GM21717 (cell line): ENCODE data around the gene PARD3.

Experiments
- ATAC-seq: cut with Tn5 transposase; IDR thresholded peaks from one replicate; pipeline ENCODE4 v1.9.1; 2021; ENCODE audit warnings: mild to moderate bottlenecking, moderate library complexity; ENCODE audit not compliant: unreplicated experiment

PARD3 gene

DNA sequence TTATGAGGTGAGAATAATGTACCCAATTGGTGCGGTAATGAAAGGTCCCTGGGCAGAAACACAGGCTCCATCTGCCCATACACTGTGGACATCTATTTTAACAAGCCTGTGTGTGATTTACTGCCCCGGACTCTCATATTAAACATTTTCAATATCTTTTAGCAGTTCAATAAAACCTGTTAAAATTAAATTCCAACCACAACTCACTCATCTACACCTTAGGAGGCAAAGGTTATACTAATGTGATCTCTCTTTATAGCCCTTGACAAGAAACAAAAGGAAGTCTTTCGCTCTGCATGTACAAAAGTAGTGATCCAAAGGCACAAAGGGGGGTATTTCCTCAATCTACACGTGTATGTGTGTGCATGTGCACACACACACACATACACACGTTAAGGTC, 186.0 kb downstream of the PARD3 start:
- ATAC-seq, result no peak

DNA sequence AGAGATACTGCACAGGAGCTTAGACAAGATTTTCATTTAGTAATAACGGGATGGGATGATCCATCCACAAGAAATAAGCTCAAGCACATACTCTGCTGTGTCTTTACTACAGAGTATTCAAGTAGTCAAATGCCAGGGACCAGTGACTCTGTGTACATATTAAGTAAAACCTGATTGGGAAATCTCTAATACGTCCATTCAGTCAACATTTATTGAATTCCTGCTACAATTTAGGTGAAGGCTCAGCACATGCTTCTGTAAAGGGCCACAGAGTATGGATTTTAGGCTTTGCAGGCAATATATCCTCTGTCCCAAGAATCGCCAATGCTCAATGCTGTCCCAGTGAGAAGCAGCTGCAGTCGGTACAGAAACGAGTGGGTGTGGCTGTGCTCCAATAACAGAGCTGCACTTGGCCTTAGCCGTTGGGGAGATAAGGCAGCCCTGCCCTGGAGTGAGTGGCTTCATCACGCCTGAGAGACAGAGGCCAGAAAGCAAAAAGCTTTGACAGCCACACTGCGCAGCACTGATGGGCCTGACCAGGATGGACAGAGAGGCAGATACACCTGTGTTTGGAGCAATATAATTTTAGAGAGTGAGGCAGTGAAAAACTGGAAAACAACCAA, 186.8 kb downstream of the PARD3 start:
- ATAC-seq, result no peak

DNA sequence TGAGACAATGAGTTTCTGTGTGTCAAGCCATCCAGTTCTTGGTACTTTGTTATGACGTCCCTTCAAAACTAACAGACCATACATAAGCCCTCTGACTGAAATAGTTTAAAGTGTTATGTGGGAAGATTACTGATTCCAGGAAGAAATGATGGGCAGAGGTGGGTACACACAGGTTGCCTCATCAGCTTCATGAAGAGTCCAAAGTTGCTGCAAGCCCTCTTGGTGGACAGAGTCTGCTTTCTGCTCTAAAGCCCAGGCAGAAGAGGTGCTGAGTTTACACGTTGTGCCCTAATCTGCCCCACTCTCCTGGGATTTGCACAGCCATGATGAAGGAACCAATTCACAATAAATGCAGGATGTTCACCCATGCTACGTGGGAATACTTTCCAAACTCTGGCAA, 187.4 kb downstream of the PARD3 start:
- ATAC-seq, result no peak

DNA sequence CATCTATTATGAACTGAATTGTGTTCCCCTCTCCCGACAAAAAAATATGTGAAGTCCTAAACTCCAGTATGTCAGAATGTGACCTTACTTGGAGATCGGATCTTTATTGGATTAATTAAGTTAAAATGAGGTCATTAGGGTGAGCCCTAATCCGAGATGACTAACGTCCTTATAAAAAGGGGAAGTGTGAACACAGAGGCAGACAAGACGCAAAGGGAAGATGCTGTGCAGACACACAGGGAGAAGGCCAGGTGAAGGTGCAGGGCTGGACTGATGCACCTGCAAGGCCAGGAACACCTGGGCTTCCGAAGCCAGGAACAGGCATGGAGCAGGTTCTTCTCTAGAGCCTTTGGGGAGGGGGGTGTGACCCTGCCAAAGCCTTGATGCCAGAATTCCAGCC, 187.8 kb downstream of the PARD3 start:
- no peak for ATAC-seq

DNA sequence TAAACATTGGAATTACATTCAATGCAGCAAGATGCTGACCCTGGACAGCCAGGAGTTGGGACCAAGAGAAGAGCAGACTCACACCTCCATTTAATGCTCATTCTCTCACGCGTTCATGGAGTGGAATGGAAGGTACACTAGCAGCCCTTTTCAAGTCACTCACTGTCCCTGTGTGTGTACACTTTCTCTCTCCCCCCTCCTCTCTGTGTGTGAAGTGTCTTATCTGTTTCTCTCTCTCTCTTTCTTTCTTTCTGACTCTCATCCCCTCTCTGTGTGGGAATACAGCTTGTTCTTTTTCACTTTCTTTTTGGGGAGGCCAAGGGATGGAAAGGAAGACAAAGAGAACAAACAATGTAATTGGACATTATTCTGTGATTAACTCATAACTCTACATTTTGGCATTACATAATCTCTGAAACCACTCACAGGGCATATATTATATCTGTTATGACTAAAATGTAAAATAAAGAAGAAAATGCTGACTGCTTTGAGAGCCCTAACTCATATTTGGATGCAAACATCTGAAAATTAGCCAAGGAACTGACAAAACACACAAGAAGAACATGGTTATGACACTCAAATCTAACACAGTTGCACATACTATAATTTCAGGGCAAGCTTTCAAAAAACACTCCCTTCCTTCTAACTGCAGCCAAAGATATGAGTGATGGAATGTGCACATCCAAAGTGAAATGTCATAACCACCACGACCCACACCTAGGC, 188.8 kb downstream of the PARD3 start:
- ATAC-seq, result no peak

DNA sequence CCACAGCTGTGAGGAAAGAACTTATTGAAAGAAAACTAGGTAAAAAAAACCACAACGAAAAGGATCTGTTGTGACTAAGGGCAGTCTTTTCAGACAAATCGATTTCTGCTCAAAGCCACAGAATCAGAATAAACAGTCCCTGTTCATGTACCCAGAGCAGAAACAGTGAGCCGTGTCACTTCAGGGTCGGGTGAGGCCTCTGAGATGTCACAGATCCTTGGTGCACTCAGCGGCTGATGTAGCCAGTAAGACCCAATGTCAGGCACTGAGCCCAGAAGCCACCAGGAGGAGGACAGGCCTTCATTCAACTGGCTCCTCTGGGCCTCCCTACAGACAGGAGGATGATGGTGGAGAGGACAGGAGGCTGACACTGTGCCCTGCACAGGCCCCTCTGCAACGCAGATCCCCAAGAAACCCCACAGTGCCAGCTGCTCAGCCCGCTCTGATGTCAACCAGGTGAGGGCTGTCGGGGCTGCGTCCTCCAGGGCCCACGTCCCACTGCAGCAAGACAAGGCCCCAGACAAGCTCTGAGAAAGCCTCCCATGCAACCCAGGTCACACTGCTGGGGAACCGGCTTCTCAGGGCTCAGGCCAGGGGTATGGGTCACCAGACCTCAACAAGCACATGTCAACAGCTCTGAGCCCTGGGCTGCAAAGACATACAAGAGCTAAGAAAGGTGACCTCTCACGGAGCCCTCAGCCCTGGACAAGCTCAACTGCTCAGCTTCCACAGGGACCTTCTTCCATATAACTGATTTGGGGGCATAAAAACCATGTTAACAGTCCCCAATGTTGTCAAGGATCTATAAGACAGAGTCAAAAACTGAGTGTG, 190.6 kb downstream of the PARD3 start:
- no peak for ATAC-seq

DNA sequence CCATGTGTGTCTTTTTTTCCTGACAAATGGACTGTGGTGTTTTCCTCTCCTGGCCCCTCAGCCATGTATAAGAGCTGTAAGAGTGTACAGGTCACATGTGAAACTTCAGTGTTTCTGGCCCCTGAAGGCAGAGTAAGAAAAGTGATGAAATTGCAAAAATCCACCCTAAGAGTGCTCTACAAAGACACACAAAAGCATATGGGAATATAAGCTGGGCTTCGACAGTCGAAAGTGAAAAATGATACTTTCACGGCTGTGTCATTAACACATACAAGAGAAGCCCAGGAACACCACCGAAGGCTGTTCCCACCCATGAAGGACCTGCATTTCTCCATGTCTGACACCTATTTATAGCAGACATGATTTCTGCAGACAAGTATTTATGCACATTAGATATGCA, 192.2 kb downstream of the PARD3 start:
- ATAC-seq, result no peak

DNA sequence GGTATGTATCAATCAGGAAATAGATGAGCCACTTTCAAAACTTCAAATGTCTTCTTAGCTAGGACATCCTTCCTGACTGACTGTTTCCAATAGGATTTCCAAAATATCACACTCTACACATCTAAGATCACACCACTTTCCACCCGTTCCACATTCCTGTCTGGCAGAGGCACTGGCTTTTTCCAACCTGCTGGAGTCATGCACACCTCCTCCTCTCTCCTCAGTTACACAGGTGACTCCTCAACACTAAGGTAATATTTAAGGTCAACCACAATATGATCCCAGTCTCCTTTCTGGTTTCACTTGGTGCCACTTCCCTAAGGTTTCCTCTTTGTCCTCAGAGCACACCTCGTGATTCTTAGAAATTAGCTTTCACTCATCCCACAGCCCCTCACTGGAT, 196.5 kb downstream of the PARD3 start:
- ATAC-seq, result no peak

DNA sequence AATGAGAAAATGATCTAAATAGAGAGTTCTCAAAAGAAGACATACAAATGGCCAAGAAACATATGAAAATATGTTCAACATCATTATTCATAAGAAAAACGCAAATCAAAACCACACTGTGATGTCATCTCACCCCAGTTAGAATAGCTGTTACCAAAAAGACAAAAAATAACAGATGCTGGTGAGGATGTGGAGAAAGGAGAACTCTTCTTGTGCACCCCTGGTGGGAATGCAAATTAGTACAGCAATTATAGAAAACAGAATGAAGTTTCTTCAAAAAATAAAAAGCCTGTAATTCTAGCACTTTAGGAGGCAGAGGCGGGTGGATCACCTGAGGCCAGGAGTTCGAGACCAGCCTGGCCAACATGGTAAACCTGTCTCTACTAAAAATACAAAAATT, 199.3 kb downstream of the PARD3 start:
- ATAC-seq, result no peak

DNA sequence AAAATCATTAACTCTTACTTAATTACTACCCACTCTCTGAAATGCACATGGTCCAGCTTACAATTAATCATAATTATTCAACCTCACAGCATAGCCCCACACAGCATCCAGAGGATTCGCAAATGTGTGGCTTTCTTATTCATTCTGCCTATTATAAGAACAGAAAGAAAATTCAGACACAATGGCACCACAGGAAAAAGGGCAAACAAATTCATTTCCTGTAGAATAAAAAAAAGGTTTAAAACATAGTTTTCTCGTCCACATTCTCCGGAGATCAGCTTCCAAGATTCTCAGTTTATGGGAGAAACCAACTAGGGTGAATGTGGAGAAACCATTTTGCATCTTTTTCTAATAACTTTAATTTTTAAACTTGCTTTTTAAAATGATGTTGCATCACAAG, 201.6 kb downstream of the PARD3 start:
- ATAC-seq, result no peak

DNA sequence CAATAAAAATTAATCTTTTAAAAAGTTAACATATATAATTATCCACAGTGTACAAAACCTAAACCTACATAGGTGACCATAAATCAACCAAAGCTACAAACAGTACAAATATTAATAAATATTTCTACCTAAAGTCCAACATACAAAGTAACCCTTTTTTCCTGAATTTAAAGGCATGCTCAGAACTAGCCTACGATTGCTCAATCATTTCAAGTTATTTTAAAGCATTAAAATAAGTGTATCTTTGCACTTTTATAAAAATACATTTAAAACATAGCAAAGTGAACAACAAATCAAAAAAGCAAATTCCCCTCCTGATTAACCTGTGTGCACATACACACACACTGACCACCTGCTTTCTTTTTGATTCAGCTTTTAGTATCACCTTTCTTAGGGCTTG, 202.2 kb downstream of the PARD3 start:
- ATAC-seq, result no peak

DNA sequence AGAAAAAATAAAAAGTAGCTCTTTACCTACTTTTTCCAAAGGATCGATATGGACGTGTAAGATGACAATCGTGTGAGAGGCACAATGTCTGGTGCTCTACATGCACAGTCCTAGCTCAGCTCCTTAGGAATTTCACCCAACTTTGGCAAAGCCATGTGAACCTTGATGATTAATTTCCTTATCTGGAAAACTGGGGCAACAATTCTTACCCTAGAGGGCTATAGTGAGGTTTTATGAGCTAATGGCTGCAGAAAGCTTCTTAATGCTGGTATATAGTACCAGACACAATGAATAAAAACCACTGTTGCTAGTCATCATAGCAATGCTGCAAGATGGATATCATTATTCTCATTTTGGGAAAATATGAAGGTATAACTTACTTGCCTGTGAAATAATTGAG, 202.7 kb downstream of the PARD3 start:
- ATAC-seq, result no peak

DNA sequence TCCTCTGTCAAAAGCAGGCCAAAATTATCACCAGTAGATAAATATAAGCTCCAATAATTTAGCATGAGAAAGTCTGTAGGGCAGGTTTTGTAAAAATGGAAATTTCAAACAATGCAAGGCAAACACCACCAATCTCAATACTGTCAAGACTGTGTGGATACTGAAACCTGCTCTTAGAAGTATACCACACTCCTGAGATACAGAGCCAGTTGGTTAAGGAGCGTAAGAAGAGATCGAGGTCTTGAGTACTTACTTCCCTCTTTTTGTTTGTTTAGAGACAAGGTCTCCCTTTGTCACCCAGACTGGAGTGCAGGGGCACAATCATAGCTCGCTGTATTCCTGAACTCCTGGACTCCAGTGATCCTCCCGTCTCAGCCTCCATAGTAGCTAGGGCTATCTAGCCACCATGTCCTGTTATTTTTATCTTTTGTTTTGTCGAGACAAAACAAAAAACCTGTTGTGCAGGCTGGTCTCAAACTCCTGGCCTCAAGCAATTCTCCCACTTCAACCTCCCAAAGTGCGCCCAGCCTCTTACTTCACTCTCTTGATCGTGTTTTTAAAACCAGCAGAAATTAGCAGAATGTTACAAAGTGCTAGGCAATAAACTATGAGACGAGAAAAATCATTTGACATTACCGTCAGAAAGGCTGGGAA, 205.7 kb downstream of the PARD3 start:
- no peak for ATAC-seq

DNA sequence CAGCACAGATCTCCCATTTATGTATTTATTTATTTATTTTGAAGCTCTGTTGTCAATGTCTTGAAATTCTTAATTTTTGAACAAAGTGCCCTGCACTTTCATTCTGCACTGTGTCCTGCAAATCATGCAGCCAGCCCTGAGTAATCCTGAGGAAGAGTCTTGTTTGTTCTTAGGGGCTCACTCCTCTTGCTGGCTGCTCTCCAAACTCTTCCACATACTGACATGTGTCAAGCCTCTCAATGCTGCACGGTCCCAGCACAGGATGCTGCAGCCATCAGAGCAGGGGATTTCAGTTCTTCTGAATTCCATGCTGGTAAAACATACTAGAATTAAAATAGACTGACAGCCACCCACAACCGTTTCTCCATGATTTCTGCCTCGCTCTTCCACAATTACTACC, 207.2 kb downstream of the PARD3 start:
- ATAC-seq, result no peak

DNA sequence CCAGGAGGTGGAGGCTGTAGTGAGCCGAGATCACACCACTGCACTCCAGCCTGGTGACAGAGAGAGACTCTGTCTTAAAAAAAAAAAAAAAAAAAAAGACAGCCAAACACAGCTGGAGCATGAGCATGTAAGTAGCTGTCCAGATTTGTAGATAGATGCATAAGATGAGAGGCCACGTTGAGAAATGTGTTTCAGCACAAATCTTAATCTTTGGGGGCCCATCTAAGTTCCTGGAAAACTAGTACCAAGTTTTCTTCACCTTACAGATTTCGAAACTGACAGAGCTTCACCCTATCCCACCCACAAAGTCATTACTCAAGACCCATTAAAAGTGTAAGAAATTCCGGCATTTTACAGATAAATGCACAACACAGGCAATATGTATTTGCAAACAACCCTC, 208.2 kb downstream of the PARD3 start:
- ATAC-seq, result no peak

DNA sequence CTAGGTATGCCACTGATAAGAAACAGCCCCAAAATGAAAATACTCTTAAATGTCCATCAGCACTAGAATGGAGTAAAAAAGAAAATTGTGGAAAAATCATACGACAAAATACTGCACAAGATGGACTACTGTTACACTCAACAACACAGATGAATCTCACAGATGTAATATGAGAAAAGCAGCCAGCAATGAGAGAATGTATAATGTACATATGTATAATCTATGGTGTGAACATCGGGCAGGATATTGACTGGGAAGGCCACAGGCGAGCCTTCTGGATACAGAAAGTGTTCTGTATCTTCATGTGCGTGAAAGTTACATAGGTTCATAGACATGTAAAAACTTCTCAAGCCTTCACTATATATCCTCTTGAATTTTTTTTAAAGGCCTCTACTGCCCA, 212.6 kb downstream of the PARD3 start:
- no peak for ATAC-seq

DNA sequence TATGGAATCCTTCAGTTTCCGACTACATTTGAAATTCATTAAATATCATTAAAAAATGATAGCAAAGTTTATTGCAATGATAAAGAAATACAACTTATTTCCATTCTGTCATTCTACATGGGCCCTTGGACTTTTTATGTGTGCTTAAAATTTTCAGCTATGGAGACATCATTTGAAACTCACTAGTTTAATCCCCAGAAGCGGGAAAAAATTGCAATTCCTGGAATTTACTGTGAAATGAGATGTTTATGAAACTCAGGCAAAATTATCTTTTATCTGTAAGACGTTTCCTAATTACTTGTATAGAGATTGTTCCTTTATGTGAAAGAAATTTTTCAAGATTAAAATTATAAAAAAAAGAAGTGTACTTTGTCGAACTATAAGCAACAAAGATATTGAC, 213.4 kb downstream of the PARD3 start:
- ATAC-seq, result no peak

DNA sequence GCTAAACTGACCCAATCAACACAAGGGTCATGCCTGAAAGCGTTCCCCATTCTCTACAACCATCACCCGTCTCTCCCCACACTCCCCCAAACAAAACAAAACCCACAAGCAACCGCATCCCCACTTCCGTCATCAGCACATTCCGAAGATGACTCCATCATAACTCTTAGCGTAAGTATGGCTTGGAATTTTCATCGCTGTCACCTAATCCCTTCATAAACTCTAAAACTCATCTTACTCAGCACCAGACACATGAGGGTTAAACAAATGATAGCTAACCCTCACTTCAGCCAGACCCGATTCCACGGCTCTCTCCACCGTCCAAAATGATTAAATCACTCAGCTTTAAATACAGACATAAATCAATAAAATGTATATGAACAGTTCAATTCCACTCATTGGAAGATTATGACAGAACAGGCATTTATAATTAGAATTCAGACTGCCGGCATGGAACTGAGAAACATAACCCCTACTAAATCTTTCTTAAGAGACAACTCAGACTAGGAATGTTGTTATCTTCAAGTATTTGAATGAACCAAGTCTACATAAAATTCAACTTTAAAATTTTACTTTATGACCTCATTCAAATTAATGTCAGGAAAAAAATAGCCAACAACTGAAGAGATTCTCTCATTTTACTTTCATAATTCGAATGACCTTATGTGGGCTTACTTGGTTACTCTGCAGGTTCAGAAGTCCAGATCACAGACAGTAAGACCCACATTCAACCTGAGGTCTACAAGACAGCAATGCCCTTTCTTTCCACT, 215.9 kb downstream of the PARD3 start:
- ATAC-seq, result no peak

DNA sequence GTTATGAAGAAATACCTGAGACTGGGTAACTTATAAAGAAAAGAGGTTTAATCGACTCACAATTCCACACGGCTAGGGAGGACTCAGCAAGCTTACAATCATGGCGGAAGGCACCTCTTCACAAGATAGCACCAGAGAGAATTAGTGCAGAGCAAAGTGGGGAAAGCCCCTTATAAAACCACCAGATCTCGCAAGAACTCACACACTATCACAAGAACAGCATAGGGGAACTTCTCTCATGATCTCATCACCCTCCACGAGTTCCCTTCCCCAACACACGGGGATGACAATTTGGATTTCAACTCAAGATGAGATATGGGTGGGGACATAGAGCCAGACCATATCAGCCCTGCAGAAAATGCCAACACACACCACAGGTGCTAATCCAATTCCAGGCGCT, 218.7 kb downstream of the PARD3 start:
- no peak for ATAC-seq

DNA sequence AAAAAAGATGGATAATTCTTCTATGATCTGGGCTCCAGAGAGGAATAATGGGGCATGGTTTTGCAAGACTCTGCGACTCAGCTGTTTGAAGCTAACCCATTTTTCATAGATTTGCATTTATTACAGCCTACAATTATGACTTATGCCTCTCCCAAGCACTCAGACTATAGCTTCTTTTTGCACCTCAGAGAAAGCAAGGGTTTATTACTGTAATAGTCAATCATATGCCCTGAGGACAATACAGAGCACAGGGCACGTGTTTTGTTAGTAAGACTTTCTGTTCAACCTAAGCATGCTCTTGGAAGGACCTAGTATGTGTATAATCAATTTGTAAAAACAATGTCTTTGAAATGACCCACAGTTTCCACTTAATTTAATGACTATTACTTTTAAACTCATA, 221.2 kb downstream of the PARD3 start:
- no peak for ATAC-seq

DNA sequence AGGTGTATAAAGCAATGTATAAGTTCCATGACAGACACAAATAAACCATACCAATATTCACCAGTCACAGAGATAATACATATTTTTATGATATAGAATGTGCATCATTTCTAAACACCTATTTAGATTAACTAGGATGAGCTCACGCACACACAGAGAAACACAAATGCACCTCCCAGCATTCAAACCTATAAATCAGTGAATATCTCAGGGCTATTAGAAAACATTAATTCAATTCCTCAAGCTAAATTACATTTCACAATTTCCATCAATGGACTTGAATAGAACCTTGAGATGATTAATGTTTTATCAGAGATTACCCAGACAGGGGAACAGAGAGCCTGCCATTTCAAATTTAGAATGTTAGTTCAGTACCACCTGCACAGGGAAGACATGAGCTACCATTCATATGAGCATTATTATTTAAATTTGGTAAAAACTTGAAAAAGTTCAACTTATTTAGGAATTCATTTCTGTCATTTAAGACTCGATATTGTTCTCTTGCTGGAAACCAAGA, 221.7 kb downstream of the PARD3 start:
- ATAC-seq, result no peak
